Lower leg skin (tissue), 4 donors: Measurements from ENCODE around the gene OSGIN1. TPM values are rescaled to one million over a fixed set of nuclear protein-coding genes. Genes with fewer than 3 reads are reported as not detected.

Experiments used
- DNase-seq, 2 donors: peaks; one replicate each; pipeline ENCODE4 v3.0.0-alpha.2; 2019; ENCODE audit warnings: low spot score in 2 of 2
- H3K4me3 ChIP-seq: fragments of 200-600 bp; sonication (generic); 2 replicates; pipeline ENCODE4 v1.5.1; 2017; ENCODE audit warnings: mild to moderate bottlenecking, low read depth; ENCODE audit not compliant: poor library complexity, severe bottlenecking
- CTCF ChIP-seq, 3 donors: fragments of 450-650 bp; IDR thresholded peaks; one replicate each; pipeline ENCODE4 v1.5.1; 2016; ENCODE audit warnings: antibody characterized with exemption in 3 of 3, mild to moderate bottlenecking in 3 of 3, moderate library complexity in 2 of 3
- POLR2A ChIP-seq, 2 donors: fragments of 450-650 bp; IDR thresholded peaks; one replicate each; pipeline ENCODE4 v1.6.1; 2016 to 2017; ENCODE audit warnings: antibody characterized with exemption in 2 of 2, mild to moderate bottlenecking in 1 of 2, moderate library complexity in 1 of 2
- WGBS, 2 donors: methylation state at CpG; one replicate each; pipeline ENCODE4 v1.1.5; 2018; 5-methylcytosine and 5-hydroxymethylcytosine counted together
- intact Hi-C: fragments of 100-400 bp; cut with DNase I; formaldehyde crosslinking; loops from one replicate; pipeline ENCODE4 v1.15.0; 2023; ENCODE audit warnings: low total_unique reads
- total RNA-seq, 4 donors: library from RNA; depleted of rRNA; stranded (reverse); fragments of >200 nt; gene quantifications; one replicate each; pipeline ENCODE4 v1.1.0, GENCODE V29; 2016

The OSGIN1 gene
- total RNA-seq, 4 donors from 2014 or later = 1.1 to 3.2 (median 2.4) TPM

GRCh38 chr16:83974475-83974874, 21.4 kb downstream of the OSGIN1 start:
- TF ChIP-seq CTCF (IDR thresholded peaks at IDR 0.05) = no peak
- TF ChIP-seq POLR2A (IDR thresholded peaks at IDR 0.05) = no peak
- intact Hi-C loops = no loop called here
- H3K4me3 ChIP-seq = no peak overlapping the region
- WGBS, 2 donors = 43 to 52% methylated on average over 7 of the region's 7 CpGs
- no peak for DNase-seq

- 73 to 78% methylated on average over 15 of the region's 15 CpGs for WGBS, 2 donors
- no peak for TF ChIP-seq CTCF (IDR thresholded peaks at IDR 0.05)
- no peak for TF ChIP-seq POLR2A (IDR thresholded peaks at IDR 0.05)
- no peak overlapping the region for H3K4me3 ChIP-seq
- intact Hi-C loops = no loop called here
- DNase-seq = no peak
Measured at GRCh38 chr16:83975590-83976260, 22.7 kb downstream of the OSGIN1 start.

GRCh38 chr16:83977056-83977815, 24.2 kb downstream of the OSGIN1 start:
- TF ChIP-seq CTCF (IDR thresholded peaks at IDR 0.05) = no peak
- TF ChIP-seq POLR2A (IDR thresholded peaks at IDR 0.05) = no peak
- intact Hi-C loops = no loop called here
- 86 to 90% methylated on average over 6 of the region's 6 CpGs for WGBS, 2 donors
- DNase-seq = no peak
- H3K4me3 ChIP-seq = no peak overlapping the region

GRCh38 chr16:83978401-83978904, 25.4 kb downstream of the OSGIN1 start:
- no peak for DNase-seq
- no peak for TF ChIP-seq POLR2A (IDR thresholded peaks at IDR 0.05)
- no peak for TF ChIP-seq CTCF (IDR thresholded peaks at IDR 0.05)
- intact Hi-C loops = no loop called here
- H3K4me3 ChIP-seq = no peak overlapping the region
- 80 to 88% methylated on average over 5 of the region's 5 CpGs for WGBS, 2 donors

GRCh38 chr16:83979441-83979840, 26.4 kb downstream of the OSGIN1 start:
- TF ChIP-seq CTCF (IDR thresholded peaks at IDR 0.05) = no peak
- TF ChIP-seq POLR2A (IDR thresholded peaks at IDR 0.05) = no peak
- H3K4me3 ChIP-seq = no peak overlapping the region
- DNase-seq = no peak
- intact Hi-C loops = no loop called here
- WGBS, 2 donors = 89 to 92% methylated on average over 7 of the region's 7 CpGs
